ENCODE results near the gene DDX39B.
"Not testable (repeated sequence)": the region's sequence is repeated elsewhere in the genome, so short reads cannot be mapped to it uniquely, and the experiment has no call there.

The DDX39B gene

GRCh38 chr6:31575335-31575901 lies 33.6 kb upstream of the DDX39B start, which contains the start of gene TNF:
Gene TNF (plus strand): TSS chr6:31575565. CDS start chr6:31575742, 177 bp downstream.
- DNase-seq: no peak

- no peak for DNase-seq
These were observed 32.6 kb upstream of the DDX39B start for GRCh38 chr6:31574106-31575061.

- DNase-seq: no peak
These were observed 31.7 kb upstream of the DDX39B start for GRCh38 chr6:31573239-31574105.

GRCh38 chr6:31572041-31572911 lies 30.5 kb upstream of the DDX39B start, which contains the start of gene LTA:
Gene LTA (plus strand): TSS chr6:31572289. CDS start chr6:31572743, 454 bp downstream.
- no peak for DNase-seq

GRCh38 chr6:31569861-31570536 lies 28.2 kb upstream of the DDX39B start:
- no peak for DNase-seq

GRCh38 chr6:31568537-31568961 lies 26.7 kb upstream of the DDX39B start:
- DNase-seq: no peak

GRCh38 chr6:31567531-31568370 lies 25.9 kb upstream of the DDX39B start:
- DNase-seq: no peak

GRCh38 chr6:31560697-31561058 lies 18.9 kb upstream of the DDX39B start:
- no peak for DNase-seq

- no peak for DNase-seq
These were observed 18.3 kb upstream of the DDX39B start for GRCh38 chr6:31559958-31560696.

GRCh38 chr6:31559606-31559957 lies 17.8 kb upstream of the DDX39B start:
- DNase-seq: no peak

GRCh38 chr6:31558631-31559500 lies 17.1 kb upstream of the DDX39B start:
- no peak for DNase-seq

GRCh38 chr6:31558318-31558625 lies 16.5 kb upstream of the DDX39B start:
- DNase-seq: no peak

GRCh38 chr6:31557443-31558317 lies 15.9 kb upstream of the DDX39B start:
- no peak for DNase-seq

- no peak for DNase-seq
These were observed 14.5 kb upstream of the DDX39B start for GRCh38 chr6:31556307-31556706.

GRCh38 chr6:31551371-31551770 lies 9.6 kb upstream of the DDX39B start:
- DNase-seq: not testable (repeated sequence)

GRCh38 chr6:31548544-31548873 lies 6.7 kb upstream of the DDX39B start:
- no peak for DNase-seq

GRCh38 chr6:31547727-31548543 lies 6.1 kb upstream of the DDX39B start:
- no peak for DNase-seq
